Mesodermal cell (in vitro differentiated cells): Measurements from ENCODE around the gene NRN1L.

Experiments used
- H3K27ac ChIP-seq: 2 replicates; pipeline ENCODE4 v1.7.0; 2013; ENCODE audit warnings: mild to moderate bottlenecking, low read depth, low read length, moderate library complexity; ENCODE audit not compliant: severe bottlenecking
- H3K36me3 ChIP-seq: 2 replicates; pipeline ENCODE4 v1.7.1; 2013; ENCODE audit warnings: mild to moderate bottlenecking, low read length, moderate library complexity; ENCODE audit not compliant: control insufficient read depth, insufficient read depth
- H3K4me1 ChIP-seq: one replicate; pipeline ENCODE4 v1.7.1; 2013; ENCODE audit warnings: mild to moderate bottlenecking, low read length; ENCODE audit not compliant: insufficient read depth, control insufficient read depth, poor library complexity, severe bottlenecking
- H3K4me3 ChIP-seq: 2 replicates; pipeline ENCODE4 v1.7.0; 2013; ENCODE audit warnings: low read length, control low read depth, mild to moderate bottlenecking; ENCODE audit not compliant: insufficient read depth, poor library complexity, severe bottlenecking; ENCODE audit errors: extremely low read depth
- H3K9me3 ChIP-seq: 2 replicates; pipeline ENCODE4 v1.7.1; 2013; ENCODE audit warnings: mild to moderate bottlenecking, low read length, moderate library complexity; ENCODE audit not compliant: control insufficient read depth
- WGBS, 2 experiments: methylation state at CpG; one replicate each; pipeline ENCODE4 v1.1.5; 2013; ENCODE audit warnings: missing lambda C conversion rate in 2 of 2; ENCODE audit not compliant: insufficient coverage in 2 of 2; 5-methylcytosine and 5-hydroxymethylcytosine counted together

NRN1L gene

DNA sequence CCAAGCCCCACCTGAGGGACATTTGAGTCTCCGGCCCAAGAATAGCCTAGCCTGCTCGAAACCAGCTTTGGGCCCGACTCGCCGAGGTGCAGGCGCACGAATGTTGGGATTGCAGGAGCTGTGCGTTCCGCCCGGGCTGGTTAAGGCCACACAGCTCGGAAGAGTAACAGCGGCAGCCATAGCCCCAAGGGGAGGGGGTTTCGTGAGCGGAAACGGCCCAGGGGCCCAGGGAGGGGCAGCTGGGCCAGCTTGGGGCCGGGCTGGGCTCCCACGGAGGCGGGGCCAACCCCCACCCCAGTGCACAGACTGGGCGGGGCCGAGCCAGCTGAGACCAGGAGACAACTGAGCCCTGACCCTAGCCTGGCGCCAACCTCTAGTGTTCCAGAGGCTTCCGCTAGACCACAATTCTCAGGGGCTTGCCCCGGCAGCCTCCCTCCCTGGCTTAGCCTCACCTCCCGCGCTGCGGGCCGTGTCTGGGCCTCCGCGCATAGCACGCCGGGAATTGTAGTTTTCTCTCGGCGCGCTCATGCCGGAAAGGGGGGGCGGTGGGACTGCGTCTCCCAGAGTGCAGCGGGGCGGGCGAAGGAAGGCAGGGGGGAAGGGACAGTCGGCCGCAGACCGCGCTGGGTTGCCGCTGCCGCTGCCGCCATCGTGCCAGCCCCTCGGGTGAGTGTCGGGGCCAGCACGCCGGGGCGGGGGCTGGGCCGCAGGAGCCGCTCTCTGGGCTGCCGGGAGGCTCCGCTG lies 38.2 kb upstream of the NRN1L start, which contains the start of gene NUTF2:
NUTF2 (plus strand) TSS at position 614 of the 744 bp plus-strand sequence. CDS start 18,198 bp downstream, outside the sequence.
- WGBS, 2 experiments: 0 to 2% methylated on average over 36 to 39 of the region's 57 CpGs
- Histone ChIP-seq H3K4me1 (peaks cover 27% of the 10 kb centered on the region), H3K36me3 (peaks cover 30% of the 10 kb centered on the region), H3K9me3 (no peaks in the 10 kb centered on the region), H3K27ac (peak within 1 kb of the TSS; percentile 93), H3K4me3 (peak within 1 kb of the TSS; percentile 99)

- Histone ChIP-seq H3K27ac (peak within 1 kb of the TSS; percentile 93), H3K4me1 (peaks cover 27% of the 10 kb centered on the region), H3K4me3 (peak within 1 kb of the TSS; percentile 99), H3K9me3 (no peaks in the 10 kb centered on the region), H3K36me3 (peaks cover 38% of the 10 kb centered on the region)
- 1% methylated on average over 36 to 57 of the region's 62 CpGs for WGBS, 2 experiments
Observed at GRCh38 chr16:67847064-67847861, 37.4 kb upstream of the NRN1L start, which contains the start of gene CENPT. CENPT (minus strand) TSS chr16:67847693; CDS start chr16:67833859, 13,834 bp downstream.

DNA sequence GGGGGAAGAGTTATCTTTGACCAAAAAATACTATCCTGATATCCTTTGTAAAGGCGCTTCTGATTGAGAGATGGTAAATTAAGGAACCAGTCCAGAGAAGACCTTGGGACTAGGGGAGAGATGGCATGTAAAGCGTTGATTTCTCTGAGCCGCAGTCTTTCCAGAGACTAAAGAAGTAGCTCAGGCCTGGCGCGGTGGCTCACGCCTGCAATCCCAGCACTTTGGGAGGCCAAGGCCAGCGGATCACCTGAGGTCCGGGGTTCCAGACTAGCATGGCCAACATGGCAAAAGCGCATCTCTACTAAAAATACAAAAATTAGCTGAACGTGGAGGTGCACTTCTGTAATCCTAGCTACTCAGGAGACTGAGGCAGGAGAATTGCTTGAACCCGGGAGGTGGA lies 36.6 kb upstream of the NRN1L start:
- Histone ChIP-seq H3K4me1 (peaks cover 25% of the 10 kb centered on the region), H3K4me3 (peak overlapping the region; percentile 99), H3K36me3 (peaks cover 42% of the 10 kb centered on the region), H3K9me3 (no peaks in the 10 kb centered on the region), H3K27ac (peak overlapping the region; percentile 93)
- WGBS, 2 experiments: 93 to 97% methylated on average over 8 to 11 of the region's 11 CpGs

GRCh38 chr16:67853670-67854069 lies 31.0 kb upstream of the NRN1L start:
- H3K36me3 ChIP-seq: peaks cover 67% of the 10 kb centered on the region
- H3K9me3 ChIP-seq: no peaks in the 10 kb centered on the region
- 93 to 95% methylated on average over 2 to 3 of the region's 3 CpGs for WGBS, 2 experiments
- no peak overlapping the region for H3K27ac ChIP-seq
- H3K4me1 ChIP-seq: peaks cover 18% of the 10 kb centered on the region
- H3K4me3 ChIP-seq: no peak overlapping the region

DNA sequence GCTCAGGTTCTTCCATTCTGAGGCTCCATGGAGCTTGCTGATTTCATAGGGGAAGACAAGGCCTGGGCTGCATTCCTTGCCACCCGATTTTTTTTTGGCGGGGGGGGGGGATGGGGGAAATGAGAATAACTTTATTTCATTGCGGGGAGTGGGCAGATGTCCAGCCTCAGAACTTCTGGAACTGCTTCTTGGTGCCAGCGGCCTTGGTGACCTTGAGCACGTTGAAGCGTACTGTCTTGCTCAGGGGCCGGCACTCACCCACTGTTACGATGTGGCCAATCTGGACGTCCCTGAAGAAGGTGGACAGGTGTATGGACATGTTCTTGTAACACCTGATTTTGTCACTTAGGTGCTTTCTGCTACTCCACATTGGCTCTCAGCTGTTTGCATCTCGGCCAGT lies 28.9 kb upstream of the NRN1L start:
- Histone ChIP-seq H3K4me3 (no peak overlapping the region), H3K27ac (no peak overlapping the region), H3K9me3 (no peaks in the 10 kb centered on the region), H3K36me3 (peaks cover 74% of the 10 kb centered on the region), H3K4me1 (peaks cover 19% of the 10 kb centered on the region)
- 94 to 95% methylated on average over 7 to 9 of the region's 10 CpGs for WGBS, 2 experiments

GRCh38 chr16:67856927-67857546 lies 27.6 kb upstream of the NRN1L start:
- Histone ChIP-seq H3K27ac (peak overlapping the region; percentile 91), H3K36me3 (peaks cover 74% of the 10 kb centered on the region), H3K4me1 (peaks cover 23% of the 10 kb centered on the region), H3K9me3 (no peaks in the 10 kb centered on the region), H3K4me3 (no peak overlapping the region)
- WGBS, 2 experiments: 89 to 98% methylated on average over 3 to 4 of the region's 5 CpGs

DNA sequence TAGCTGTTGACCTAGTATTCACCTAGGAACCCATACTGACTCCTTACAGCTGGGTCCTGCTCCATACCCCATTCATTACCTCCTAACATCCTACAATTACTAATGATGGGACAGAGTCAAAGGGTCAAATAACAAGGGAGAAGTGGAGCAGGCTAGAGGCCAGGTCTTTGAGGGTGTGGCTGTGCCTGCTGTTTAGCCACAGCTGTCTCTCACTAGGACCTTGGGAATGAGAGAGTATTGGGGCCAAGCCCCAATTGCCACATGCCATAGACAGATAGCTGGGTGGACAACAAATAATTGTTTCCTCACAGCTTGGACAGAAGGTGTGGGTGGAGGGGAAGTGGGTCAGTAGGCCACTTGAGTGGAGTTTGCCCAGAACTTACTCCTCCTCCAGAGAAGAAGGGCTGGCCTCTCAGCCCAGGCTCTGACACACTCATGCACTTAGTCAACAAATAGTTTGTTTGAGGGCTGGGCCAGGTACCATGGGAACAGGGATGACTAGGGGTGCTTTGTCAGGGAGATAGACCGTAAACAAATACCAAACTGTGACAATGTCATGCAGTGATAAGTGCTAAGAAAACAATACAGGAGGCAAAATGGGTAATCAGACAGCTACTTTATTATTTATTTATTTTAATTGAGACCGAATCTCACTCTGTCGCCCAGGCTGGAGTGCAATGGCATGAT lies 27.0 kb upstream of the NRN1L start:
- WGBS, 2 experiments: 73 to 97% methylated on average over 2 to 3 of the region's 3 CpGs
- Histone ChIP-seq H3K27ac (peak overlapping the region; percentile 91), H3K9me3 (no peaks in the 10 kb centered on the region), H3K36me3 (peaks cover 76% of the 10 kb centered on the region), H3K4me1 (peaks cover 28% of the 10 kb centered on the region), H3K4me3 (no peak overlapping the region)

GRCh38 chr16:67858500-67858899 lies 26.2 kb upstream of the NRN1L start:
- Histone ChIP-seq H3K9me3 (no peaks in the 10 kb centered on the region), H3K4me1 (peaks cover 34% of the 10 kb centered on the region), H3K27ac (peak overlapping the region; percentile 91), H3K36me3 (peaks cover 74% of the 10 kb centered on the region), H3K4me3 (no peak overlapping the region)
- 92 to 97% methylated on average over 3 to 4 of the region's 4 CpGs for WGBS, 2 experiments

- Histone ChIP-seq H3K9me3 (no peaks in the 10 kb centered on the region), H3K4me3 (no peak overlapping the region), H3K36me3 (peaks cover 74% of the 10 kb centered on the region), H3K4me1 (peaks cover 34% of the 10 kb centered on the region), H3K27ac (no peak overlapping the region)
- 91 to 100% methylated on average over 5 to 6 of the region's 8 CpGs for WGBS, 2 experiments
Observed at GRCh38 chr16:67860589-67861398, 23.9 kb upstream of the NRN1L start.
